Neural cell (in vitro differentiated cells): ENCODE data around the gene HSBP1. TPM values are rescaled to one million over a fixed set of nuclear protein-coding genes. Genes with fewer than 3 reads are reported as not detected.

Source experiments
- H2AFZ ChIP-seq: fragments of 200-600, 300-800 bp; sonication (generic), shearing (Covaris generic); 2 replicates; pipeline ENCODE4 v1.6.0; 2014; ENCODE audit warnings: low read depth, mild to moderate bottlenecking, antibody characterized with exemption, low read length, moderate library complexity
- H3F3A ChIP-seq: fragments of 200-600 bp; shearing (Covaris generic); 2 replicates; pipeline ENCODE4 v1.6.1; 2016; ENCODE audit warnings: mild to moderate bottlenecking, moderate library complexity, mixed read lengths, antibody characterized with exemption, low read length; ENCODE audit not compliant: insufficient read depth, poor library complexity, severe bottlenecking
- H3K27ac ChIP-seq: fragments of 200-600, 300-800 bp; sonication (generic), shearing (Covaris generic); 2 replicates; pipeline ENCODE4 v1.5.1; 2014; ENCODE audit warnings: mild to moderate bottlenecking, low read length, moderate library complexity
- H3K27me3 ChIP-seq: fragments of 300-800, 200-600 bp; sonication (generic), shearing (Covaris generic); 2 replicates; pipeline ENCODE4 v1.6.0; 2014; ENCODE audit warnings: mild to moderate bottlenecking, low read depth, low read length, moderate library complexity; ENCODE audit not compliant: insufficient read depth
- H3K36me3 ChIP-seq: fragments of 300-800, 200-600 bp; sonication (generic), shearing (Covaris generic); 2 replicates; pipeline ENCODE4 v1.5.1; 2014; ENCODE audit warnings: mild to moderate bottlenecking, antibody characterized with exemption, low read length, moderate library complexity; ENCODE audit not compliant: insufficient read depth
- H3K4me2 ChIP-seq: fragments of 300-800, 200-600 bp; sonication (generic), shearing (Covaris generic); 2 replicates; pipeline ENCODE4 v1.6.0; 2014; ENCODE audit warnings: mild to moderate bottlenecking, low read length
- H3K4me3 ChIP-seq: fragments of 300-800, 200-600 bp; sonication (generic), shearing (Covaris generic); 2 replicates; pipeline ENCODE4 v1.5.1; 2014; ENCODE audit warnings: mild to moderate bottlenecking, low read length, moderate library complexity
- H3K79me2 ChIP-seq: fragments of 200-600 bp; shearing (Covaris generic); replicated peaks from 2 replicates; pipeline ENCODE4 v1.6.0; 2014; ENCODE audit warnings: mild to moderate bottlenecking, low read length, moderate library complexity; ENCODE audit not compliant: insufficient read depth
- H3K9ac ChIP-seq: fragments of 300-800, 200-600 bp; sonication (generic), shearing (Covaris generic); 2 replicates; pipeline ENCODE4 v1.6.1; 2016; ENCODE audit warnings: mild to moderate bottlenecking, low read length, mixed read lengths
- H3K9me2 ChIP-seq: fragments of 200-600 bp; shearing (Covaris generic); 2 replicates; pipeline ENCODE4 v1.6.1; 2016; ENCODE audit warnings: mild to moderate bottlenecking, low read length, mixed read lengths; ENCODE audit not compliant: insufficient read depth
- H3K9me3 ChIP-seq: fragments of 200-600, 300-800 bp; sonication (generic), shearing (Covaris generic); 2 replicates; pipeline ENCODE4 v1.6.1; 2016; ENCODE audit warnings: mild to moderate bottlenecking, mixed run types, low read length, moderate library complexity, mixed read lengths
- H4K20me1 ChIP-seq: fragments of 200-600 bp; shearing (Covaris generic); 2 replicates; pipeline ENCODE4 v1.6.1; 2016; ENCODE audit warnings: mild to moderate bottlenecking, mixed run types; ENCODE audit not compliant: insufficient read depth
- CTCF ChIP-seq: fragments of 450-650 bp; IDR thresholded peaks from 2 replicates; pipeline ENCODE4 v1.5.1; 2014; ENCODE audit warnings: antibody characterized with exemption, mild to moderate bottlenecking, moderate library complexity; ENCODE audit not compliant: poor library complexity, severe bottlenecking
- EP300 ChIP-seq: fragments of 450-650 bp; conservative IDR thresholded peaks from 2 replicates; pipeline ENCODE4 v1.6.1; 2014; ENCODE audit warnings: antibody characterized with exemption, mild to moderate bottlenecking, moderate library complexity; ENCODE audit not compliant: poor library complexity, severe bottlenecking
- EZH2 ChIP-seq: fragments of 200-600, 300-800 bp; shearing (Covaris generic), sonication (generic); IDR thresholded peaks from 2 replicates; pipeline ENCODE4 v1.6.1; 2014; ENCODE audit warnings: antibody characterized with exemption, low read length, borderline replicate concordance, mild to moderate bottlenecking; ENCODE audit not compliant: insufficient read depth, poor library complexity, severe bottlenecking
- MXI1 ChIP-seq: fragments of 450-650 bp; conservative IDR thresholded peaks from 2 replicates; pipeline ENCODE4 v1.6.1; 2014; ENCODE audit warnings: antibody characterized with exemption, mild to moderate bottlenecking; ENCODE audit not compliant: poor library complexity, severe bottlenecking
- POLR2AphosphoS5 ChIP-seq: IDR thresholded peaks from 2 replicates; pipeline ENCODE4 v1.6.1; 2012
- RAD21 ChIP-seq: fragments of 450-650 bp; conservative IDR thresholded peaks from 2 replicates; pipeline ENCODE4 v1.6.1; 2014; ENCODE audit warnings: antibody characterized with exemption, mild to moderate bottlenecking, moderate library complexity
- SMC3 ChIP-seq: fragments of 450-650 bp; conservative IDR thresholded peaks from 2 replicates; pipeline ENCODE4 v1.6.1; 2014; ENCODE audit warnings: antibody characterized with exemption, mild to moderate bottlenecking, moderate library complexity; ENCODE audit not compliant: poor library complexity
- TAF1 ChIP-seq: IDR thresholded peaks from 2 replicates; pipeline ENCODE4 v1.6.1; 2012; ENCODE audit warnings: low read depth
- polyA plus RNA-seq: library from polyadenylated mRNA; depleted of rRNA; stranded (reverse); fragments of >200 nt; gene quantifications from 2 replicates; pipeline ENCODE4 v1.2.3, GENCODE V29; 2014
- TF ChIP-seq, protein P1 (sequence below): IDR thresholded peaks from 2 replicates; pipeline ENCODE4 v1.6.1; 2012; ENCODE audit warnings: borderline replicate concordance

Gene HSBP1
- polyA plus RNA-seq, 1 donor from 2014 or later = 158 TPM

DNA sequence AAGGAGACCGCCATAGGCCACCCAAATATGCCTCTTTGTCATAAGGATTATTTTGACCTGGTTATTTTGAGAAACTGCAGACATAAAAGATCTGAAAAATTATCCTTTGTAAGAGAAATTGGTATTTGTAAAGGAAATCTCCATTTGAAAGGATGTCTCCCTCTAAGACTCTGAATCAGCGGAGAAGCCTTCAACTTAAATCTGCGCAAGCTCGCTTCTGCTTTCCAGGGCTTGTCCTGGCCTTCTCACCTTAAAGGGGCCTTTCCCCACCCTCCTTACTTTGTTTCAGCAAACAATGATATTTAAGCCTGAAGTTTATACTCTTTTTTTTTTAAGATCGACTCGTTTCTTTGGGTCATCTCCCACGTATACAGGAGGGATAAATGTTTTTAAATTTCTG lies 34.5 kb downstream of the HSBP1 start:
- H3K4me3 ChIP-seq = no peak overlapping the region
- H3K9me2 ChIP-seq = no peaks in the 10 kb centered on the region
- no peaks in the 10 kb centered on the region for H3K9me3 ChIP-seq
- no peak overlapping the region for H3K4me2 ChIP-seq
- no peaks in the 10 kb centered on the region for H4K20me1 ChIP-seq
- H3K27ac ChIP-seq = no peak overlapping the region
- no peaks in the 10 kb centered on the region for H3F3A ChIP-seq
- no peaks in the 10 kb centered on the region for H3K27me3 ChIP-seq
- no peak overlapping the region for H2AFZ ChIP-seq
- H3K9ac ChIP-seq = no peak overlapping the region
- H3K79me2 ChIP-seq = no peaks in the 10 kb centered on the region
- no peaks in the 10 kb centered on the region for H3K36me3 ChIP-seq
- no peak for TF ChIP-seq RAD21
- no peak for TF ChIP-seq SMC3
- TF ChIP-seq CTCF = no peak
- no peak for TF ChIP-seq POLR2AphosphoS5
- TF ChIP-seq MXI1 = no peak

GRCh38 chr16:83842756-83843507 lies 35.2 kb downstream of the HSBP1 start:
- no peaks in the 10 kb centered on the region for H3K9me2 ChIP-seq
- no peaks in the 10 kb centered on the region for H3K9me3 ChIP-seq
- no peak overlapping the region for H3K4me3 ChIP-seq
- no peak overlapping the region for H3K27ac ChIP-seq
- H4K20me1 ChIP-seq = no peaks in the 10 kb centered on the region
- H3K9ac ChIP-seq = peak overlapping the region; percentile 12
- H2AFZ ChIP-seq = no peak overlapping the region
- TF ChIP-seq EZH2 = no peak
- TF ChIP-seq TAF1 = no peak
- no peak for TF ChIP-seq POLR2AphosphoS5
- no peak for TF ChIP-seq EP300
- TF ChIP-seq MXI1 = no peak
- TF ChIP-seq, protein P1, sequence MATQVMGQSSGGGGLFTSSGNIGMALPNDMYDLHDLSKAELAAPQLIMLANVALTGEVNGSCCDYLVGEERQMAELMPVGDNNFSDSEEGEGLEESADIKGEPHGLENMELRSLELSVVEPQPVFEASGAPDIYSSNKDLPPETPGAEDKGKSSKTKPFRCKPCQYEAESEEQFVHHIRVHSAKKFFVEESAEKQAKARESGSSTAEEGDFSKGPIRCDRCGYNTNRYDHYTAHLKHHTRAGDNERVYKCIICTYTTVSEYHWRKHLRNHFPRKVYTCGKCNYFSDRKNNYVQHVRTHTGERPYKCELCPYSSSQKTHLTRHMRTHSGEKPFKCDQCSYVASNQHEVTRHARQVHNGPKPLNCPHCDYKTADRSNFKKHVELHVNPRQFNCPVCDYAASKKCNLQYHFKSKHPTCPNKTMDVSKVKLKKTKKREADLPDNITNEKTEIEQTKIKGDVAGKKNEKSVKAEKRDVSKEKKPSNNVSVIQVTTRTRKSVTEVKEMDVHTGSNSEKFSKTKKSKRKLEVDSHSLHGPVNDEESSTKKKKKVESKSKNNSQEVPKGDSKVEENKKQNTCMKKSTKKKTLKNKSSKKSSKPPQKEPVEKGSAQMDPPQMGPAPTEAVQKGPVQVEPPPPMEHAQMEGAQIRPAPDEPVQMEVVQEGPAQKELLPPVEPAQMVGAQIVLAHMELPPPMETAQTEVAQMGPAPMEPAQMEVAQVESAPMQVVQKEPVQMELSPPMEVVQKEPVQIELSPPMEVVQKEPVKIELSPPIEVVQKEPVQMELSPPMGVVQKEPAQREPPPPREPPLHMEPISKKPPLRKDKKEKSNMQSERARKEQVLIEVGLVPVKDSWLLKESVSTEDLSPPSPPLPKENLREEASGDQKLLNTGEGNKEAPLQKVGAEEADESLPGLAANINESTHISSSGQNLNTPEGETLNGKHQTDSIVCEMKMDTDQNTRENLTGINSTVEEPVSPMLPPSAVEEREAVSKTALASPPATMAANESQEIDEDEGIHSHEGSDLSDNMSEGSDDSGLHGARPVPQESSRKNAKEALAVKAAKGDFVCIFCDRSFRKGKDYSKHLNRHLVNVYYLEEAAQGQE = no peak
- no peak for TF ChIP-seq SMC3
- TF ChIP-seq RAD21 = no peak
- TF ChIP-seq CTCF = no peak
- no peaks in the 10 kb centered on the region for H3K79me2 ChIP-seq
- H3F3A ChIP-seq = no peaks in the 10 kb centered on the region
- H3K36me3 ChIP-seq = no peaks in the 10 kb centered on the region
- no peaks in the 10 kb centered on the region for H3K27me3 ChIP-seq
- H3K4me2 ChIP-seq = no peak overlapping the region
